Stomach (tissue), 4 donors: ENCODE results near the gene NUP93.

Experiments
- EP300 ChIP-seq: sonication (generic); formaldehyde crosslinking; IDR thresholded peaks from one replicate; pipeline ENCODE4 v1.6.1; 2017; ENCODE audit warnings: antibody characterized with exemption
- POLR2AphosphoS5 ChIP-seq, 3 donors: sonication (generic); formaldehyde crosslinking; IDR thresholded peaks; one replicate each; pipeline ENCODE4 v1.6.1; 2016; ENCODE audit warnings: antibody characterized with exemption in 3 of 3
- TF ChIP-seq, protein P1 (sequence below), 7 experiments: fragments of 450-650 bp in 4 of 7; fragments of 200-600 bp in 3 of 7; sonication (generic) in 3 of 7; IDR thresholded peaks; one replicate each; pipeline ENCODE4 v1.5.1; 2016 to 2019; ENCODE audit warnings: antibody characterized with exemption in 7 of 7, control low read depth in 2 of 7, mild to moderate bottlenecking in 1 of 7

DNA sequence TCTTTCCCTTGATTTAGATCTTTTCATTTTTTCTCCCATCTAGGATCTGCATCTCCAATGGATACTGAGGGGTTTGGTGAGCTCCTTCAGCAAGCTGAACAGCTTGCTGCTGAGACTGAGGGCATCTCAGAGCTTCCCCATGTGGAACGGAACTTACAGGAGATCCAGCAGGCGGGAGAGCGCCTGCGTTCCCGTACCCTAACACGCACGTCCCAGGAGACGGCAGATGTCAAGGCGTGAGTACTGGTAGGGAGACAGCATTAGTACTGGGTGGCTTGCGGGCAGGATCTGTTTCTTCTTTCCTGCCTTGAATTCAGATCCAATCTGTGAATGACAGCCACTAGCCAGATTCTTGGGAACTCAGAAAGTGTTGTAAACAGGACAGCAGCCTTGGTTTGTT is 18.3 kb downstream of the NUP93 start:
- TF ChIP-seq, protein P1, sequence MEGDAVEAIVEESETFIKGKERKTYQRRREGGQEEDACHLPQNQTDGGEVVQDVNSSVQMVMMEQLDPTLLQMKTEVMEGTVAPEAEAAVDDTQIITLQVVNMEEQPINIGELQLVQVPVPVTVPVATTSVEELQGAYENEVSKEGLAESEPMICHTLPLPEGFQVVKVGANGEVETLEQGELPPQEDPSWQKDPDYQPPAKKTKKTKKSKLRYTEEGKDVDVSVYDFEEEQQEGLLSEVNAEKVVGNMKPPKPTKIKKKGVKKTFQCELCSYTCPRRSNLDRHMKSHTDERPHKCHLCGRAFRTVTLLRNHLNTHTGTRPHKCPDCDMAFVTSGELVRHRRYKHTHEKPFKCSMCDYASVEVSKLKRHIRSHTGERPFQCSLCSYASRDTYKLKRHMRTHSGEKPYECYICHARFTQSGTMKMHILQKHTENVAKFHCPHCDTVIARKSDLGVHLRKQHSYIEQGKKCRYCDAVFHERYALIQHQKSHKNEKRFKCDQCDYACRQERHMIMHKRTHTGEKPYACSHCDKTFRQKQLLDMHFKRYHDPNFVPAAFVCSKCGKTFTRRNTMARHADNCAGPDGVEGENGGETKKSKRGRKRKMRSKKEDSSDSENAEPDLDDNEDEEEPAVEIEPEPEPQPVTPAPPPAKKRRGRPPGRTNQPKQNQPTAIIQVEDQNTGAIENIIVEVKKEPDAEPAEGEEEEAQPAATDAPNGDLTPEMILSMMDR (IDR thresholded peaks at IDR 0.05), result no peak
- TF ChIP-seq POLR2AphosphoS5 (IDR thresholded peaks at IDR 0.05) (no peak), EP300 (no peak)
